Measurements from ENCODE around the gene FNTB.

The FNTB gene

DNA sequence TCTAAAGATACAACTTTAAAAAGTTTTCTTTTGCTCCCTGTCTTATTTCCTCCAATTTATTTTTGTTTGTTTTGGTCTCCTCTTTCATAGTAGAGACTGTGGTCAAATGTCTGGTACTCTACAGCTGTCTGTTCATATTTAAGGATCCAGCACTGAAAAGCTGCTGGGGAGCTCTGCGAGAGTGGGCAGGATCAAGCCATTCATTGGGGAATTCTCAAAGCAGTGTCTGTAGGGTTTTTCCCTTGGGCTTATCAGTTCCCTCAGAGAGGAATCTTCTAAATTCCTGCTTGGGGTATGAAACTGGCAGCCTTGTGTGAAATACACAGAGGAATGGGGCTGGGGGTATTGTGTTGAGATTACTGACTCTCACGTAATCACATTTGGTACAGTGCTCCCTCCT is 52.3 kb downstream of the FNTB start:
- no peak overlapping the region for H3K27ac ChIP-seq
- H3K4me3 ChIP-seq, result no peak overlapping the region

- no peak overlapping the region for H3K27ac ChIP-seq
- no peak overlapping the region for H3K4me3 ChIP-seq
Measured at GRCh38 chr14:65040666-65041433, 54.2 kb downstream of the FNTB start.

- Histone ChIP-seq H3K27ac (no peak overlapping the region), H3K4me3 (no peak overlapping the region)
Measured at GRCh38 chr14:65041434-65041915, 54.8 kb downstream of the FNTB start.

DNA sequence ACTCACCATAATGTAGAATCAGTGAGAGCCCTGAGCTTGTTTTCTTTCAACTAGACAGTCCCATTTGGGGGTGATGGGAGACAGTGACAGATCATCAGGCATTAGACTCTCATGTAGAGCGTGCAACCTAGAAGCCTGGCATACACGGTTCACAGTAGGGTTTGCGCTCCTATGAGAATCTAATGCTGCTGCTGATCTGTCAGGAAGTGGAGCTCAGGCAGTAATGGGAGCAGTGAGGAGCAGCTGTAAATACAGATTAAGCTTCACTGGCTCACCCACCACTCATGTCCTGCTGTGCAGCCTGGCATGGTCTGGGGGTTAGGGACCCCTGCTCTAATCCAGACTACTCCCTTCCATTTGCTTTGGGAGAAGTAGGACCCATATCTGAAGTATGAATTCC is 55.6 kb downstream of the FNTB start:
- Histone ChIP-seq H3K4me3 (no peak overlapping the region), H3K27ac (peak overlapping the region in 2 of 21 experiments; percentile 37 to 59)

DNA sequence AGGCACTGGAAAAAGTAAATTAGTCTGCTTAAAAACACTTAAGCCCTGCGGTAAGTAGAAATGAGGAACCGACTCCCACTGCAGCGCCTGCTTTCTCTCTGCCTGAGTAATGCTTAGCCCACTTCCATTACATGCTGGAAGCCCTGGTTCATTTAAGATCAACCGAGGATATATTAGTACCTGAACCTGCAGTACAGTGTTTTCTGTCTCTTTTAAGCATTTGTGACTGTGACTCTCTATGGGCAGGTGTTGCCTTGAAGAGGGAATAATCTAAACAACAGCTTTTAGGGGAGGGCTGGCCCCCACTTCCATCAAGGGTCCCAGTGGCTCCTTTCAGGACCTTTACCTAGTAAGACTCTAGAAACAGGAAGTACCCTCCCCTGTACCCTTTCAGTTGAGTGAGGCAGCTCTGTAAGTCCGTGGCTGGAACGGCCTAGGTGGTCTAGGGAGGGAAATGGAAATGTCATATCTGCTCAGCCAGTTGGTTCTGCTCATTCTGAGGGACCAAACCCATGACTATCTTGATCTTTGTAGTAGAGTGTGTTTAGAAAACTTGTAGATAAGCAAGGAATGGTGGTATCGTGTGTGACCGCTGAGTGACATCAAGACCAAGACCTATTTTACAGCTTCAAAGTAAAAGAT is 56.2 kb downstream of the FNTB start:
- Histone ChIP-seq H3K27ac (peak overlapping the region in 3 of 21 experiments; percentile 37 to 59 (median 42)), H3K4me3 (no peak overlapping the region)

DNA sequence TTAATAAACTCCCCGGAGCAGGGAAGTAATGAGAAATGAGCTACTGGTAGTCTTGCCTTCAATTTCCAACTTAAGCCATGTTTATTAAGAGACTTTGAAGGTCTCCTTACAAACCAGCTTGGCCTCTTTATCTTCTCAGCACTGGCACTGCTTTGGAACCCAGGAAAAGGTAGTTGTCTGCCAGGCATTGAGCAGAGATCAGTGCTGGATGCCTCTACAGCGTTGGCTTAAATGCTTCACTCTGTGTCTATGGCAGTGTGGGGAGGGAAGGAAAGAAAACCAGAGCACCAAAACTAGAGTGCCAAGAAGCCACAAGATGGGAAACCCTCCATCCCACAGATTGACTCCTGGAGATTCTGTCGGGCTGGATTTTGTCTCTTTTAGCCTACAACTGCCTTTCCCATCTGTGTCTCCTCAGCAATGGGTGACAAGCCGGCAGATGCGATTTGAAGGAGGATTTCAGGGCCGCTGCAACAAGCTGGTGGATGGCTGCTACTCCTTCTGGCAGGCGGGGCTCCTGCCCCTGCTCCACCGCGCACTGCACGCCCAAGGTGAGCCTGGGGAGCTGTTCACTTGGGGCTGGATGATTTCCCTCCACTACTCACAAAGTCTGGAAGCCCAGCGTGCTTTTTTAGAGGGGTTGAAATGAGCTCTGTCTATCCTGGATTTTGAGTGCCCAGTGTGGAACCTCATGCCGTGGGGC is 57.3 kb downstream of the FNTB start:
- H3K27ac ChIP-seq, result peak overlapping the region in 10 of 21 experiments; percentile 1 to 72 (median 46)
- H3K4me3 ChIP-seq, result no peak overlapping the region

- peak overlapping the region in 7 of 21 experiments; percentile 15 to 72 (median 55) for H3K27ac ChIP-seq
- no peak overlapping the region for H3K4me3 ChIP-seq
Measured at GRCh38 chr14:65044596-65044959, 57.9 kb downstream of the FNTB start.

DNA sequence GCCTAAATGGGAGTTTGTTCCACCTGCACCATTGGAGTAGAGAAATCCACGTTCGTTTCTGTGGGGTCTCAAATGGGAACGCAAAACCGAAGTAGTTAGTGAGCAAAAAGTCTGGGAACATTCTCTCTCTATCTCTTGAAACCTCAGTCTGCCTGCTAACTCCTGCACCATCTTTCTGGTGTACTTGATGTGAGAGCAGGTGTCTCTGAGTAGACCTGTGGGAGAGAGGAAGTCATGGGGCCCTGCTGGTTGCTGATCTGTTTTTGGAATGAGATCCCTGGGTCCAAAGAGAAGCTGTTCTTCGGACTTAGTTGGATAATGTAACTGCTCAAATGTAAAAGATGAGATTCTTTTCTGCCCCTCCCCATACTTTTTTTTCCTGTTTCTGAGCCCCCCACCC is 58.3 kb downstream of the FNTB start:
- H3K4me3 ChIP-seq, result no peak overlapping the region
- peak overlapping the region in 5 of 21 experiments; percentile 15 to 66 (median 51) for H3K27ac ChIP-seq

- H3K4me3 ChIP-seq, result no peak overlapping the region
Measured at GRCh38 chr14:65045709-65046108, 59.0 kb downstream of the FNTB start.

DNA sequence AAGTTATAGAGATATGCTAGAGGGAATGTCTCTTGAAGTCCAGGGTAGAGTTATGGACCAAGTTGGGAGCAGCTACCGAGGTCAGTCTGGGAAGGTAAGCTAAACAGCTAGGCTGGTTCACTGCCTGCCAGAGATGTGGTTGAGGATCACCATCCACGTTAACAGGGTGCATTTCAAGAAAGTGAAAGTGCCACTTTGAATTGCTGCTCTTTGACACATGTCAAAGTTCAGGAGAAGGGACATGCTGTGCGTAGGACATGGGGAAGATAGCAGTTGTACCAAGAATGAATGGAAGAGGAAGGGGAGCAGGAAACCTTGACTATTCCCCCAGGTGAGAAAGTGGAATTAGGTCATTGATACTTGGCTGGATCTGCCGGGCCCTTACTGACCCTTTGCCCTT is 66.1 kb downstream of the FNTB start:
- Histone ChIP-seq H3K27ac (no peak overlapping the region), H3K4me3 (no peak overlapping the region)

More at GRCh38 chr14:65045709-65046108, 59.0 kb downstream of the FNTB start:
- peak overlapping the region in 4 of 21 experiments; percentile 5 to 55 (median 42) for H3K27ac ChIP-seq

- H3K4me3 ChIP-seq, result no peak overlapping the region
- no peak overlapping the region for H3K27ac ChIP-seq
Measured at GRCh38 chr14:65053466-65053865, 66.8 kb downstream of the FNTB start.

DNA sequence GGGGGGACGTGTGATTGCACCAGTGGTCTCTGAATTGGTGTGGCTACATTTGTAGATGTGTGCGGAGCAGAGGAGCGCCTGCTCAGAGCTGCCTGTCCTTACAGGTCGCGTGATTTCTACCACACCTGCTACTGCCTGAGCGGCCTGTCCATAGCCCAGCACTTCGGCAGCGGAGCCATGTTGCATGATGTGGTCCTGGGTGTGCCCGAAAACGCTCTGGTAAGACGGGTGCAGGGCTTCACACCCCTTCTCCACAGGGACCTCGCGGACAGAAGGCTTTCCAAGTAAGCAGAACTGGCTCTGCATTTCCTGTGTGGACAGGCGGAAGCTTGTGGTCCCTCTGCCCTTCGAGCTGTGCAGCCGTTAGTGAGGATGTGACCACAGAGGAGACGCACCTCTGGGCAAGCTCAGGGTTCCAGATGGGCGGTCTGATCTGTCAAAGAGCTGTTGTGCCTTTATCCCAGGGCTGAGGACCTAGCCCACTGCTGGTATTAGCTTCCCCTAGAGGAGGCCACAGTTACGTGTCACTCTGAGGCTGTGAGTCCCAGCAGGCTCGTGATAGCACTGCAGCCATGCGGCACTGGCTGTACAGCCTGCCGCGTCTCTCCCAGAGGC is 67.9 kb downstream of the FNTB start:
- Histone ChIP-seq H3K27ac (peak overlapping the region in 1 of 21 experiments; percentile 35), H3K4me3 (no peak overlapping the region)

GRCh38 chr14:65057695-65058094 is 71.0 kb downstream of the FNTB start:
- Histone ChIP-seq H3K4me3 (no peak overlapping the region), H3K27ac (no peak overlapping the region)

GRCh38 chr14:65062096-65063075 is 75.7 kb downstream of the FNTB start:
- H3K27ac ChIP-seq, result no peak overlapping the region
- no peak overlapping the region for H3K4me3 ChIP-seq

DNA sequence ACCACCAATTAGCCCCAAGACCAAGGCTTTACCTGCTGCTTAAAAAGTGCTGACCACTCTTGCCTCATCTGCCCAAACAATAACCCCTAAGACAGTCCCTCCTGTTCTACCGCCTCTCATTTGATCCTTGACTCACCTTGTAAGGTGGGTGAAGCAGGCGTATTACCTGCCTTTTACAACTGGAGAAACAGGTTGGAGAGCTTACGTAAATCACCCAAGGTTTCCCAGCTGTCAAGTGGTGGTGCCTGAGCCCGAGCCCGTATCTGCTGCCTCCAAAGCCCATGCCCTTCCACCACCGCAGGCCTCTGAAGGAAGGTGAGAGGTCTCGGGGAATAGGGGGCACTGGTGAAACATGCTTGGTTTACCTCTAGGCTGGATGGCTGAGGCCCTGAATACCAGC is 79.0 kb downstream of the FNTB start:
- H3K27ac ChIP-seq, result peak overlapping the region in 17 of 21 experiments; percentile 4 to 75 (median 48)
- no peak overlapping the region for H3K4me3 ChIP-seq

DNA sequence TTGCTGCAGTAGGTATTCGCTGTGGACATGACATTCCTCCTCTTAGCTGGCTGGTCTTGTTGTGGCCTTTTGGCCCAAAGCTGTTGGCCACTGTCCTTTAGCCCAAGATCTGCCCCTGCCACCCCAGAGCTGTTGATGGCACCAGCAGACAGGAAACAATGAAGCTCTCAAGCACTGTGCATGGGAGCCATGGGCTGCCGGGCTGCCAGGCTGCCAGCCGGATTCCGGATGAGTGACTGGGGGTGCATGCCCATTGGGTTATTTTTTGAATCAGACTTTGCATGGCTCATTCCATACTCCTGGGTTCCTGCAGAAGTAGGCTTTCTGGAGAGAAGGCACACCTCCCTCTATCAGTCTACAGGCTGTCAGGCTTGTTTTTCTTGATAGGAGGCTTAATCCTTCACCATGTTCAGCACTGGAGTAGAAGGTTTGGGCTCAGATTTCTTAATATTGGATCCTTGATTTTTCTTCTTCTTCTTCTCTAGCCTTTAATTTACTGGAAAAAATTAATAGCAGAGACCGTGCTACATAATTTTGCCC is 83.2 kb downstream of the FNTB start:
- Histone ChIP-seq H3K4me3 (no peak overlapping the region), H3K27ac (peak overlapping the region in 17 of 21 experiments; percentile 8 to 76 (median 59))

DNA sequence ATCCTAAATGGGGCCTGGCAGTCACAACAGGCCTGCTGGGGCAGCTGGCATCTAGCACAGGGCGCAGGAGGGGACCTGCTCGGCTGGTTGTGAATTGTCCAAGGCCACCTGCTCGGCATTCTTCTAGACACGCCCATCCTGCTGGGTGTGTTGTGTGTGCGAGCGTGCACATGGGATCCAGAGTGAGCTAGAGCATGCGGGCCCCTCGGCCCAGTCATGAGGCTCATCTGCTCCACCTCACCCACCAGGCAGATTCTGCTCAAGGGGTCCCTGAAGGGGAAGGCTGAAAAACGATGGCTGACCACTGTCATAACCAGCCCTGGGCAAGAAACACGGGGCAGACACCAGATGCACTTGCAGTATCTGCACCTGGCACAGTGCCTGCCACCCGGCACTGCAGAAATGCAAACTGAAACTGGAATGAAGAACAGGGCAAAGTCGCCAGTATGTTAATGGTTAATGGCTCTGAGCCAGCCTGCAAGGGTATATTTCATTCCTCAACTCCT is 83.8 kb downstream of the FNTB start:
- Histone ChIP-seq H3K4me3 (no peak overlapping the region), H3K27ac (peak overlapping the region in 17 of 21 experiments; percentile 3 to 76 (median 58))

DNA sequence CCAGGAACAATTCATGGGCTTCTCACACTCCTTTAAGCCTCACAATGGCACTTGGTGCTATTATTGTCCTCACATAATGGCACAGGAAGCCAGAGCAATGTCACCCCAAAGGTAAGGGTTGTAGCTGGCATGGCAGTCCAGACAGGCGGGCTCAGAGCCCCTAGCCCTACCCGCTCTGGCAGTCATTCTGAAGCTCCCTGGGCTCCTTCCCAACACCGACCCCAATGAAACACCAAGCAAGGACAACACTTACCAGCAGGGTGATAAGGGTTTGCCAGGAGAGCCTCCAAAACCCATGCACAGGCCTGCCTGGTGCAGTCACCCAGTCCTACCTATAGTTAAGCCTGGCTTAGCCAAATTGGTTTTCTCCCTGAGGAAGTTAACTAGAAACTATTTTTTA is 84.8 kb downstream of the FNTB start:
- peak overlapping the region in 13 of 21 experiments; percentile 3 to 76 (median 55) for H3K27ac ChIP-seq

More for the DNA sequence above, 84.8 kb downstream of the FNTB start:
- no peak overlapping the region for H3K4me3 ChIP-seq
